ENCODE measurements around the gene NPEPPS.
"Not testable (repeated sequence)": the region's sequence is repeated elsewhere in the genome, so short reads cannot be mapped to it uniquely, and the experiment has no call there.

Gene NPEPPS

GRCh38 chr17:47560517-47561043 lies 29.7 kb downstream of the NPEPPS start:
- H3K9ac ChIP-seq; H3K4me2 ChIP-seq; H3K79me2 ChIP-seq (ENCODE audit: insufficient read depth, low read depth): not testable (repeated sequence)

DNA sequence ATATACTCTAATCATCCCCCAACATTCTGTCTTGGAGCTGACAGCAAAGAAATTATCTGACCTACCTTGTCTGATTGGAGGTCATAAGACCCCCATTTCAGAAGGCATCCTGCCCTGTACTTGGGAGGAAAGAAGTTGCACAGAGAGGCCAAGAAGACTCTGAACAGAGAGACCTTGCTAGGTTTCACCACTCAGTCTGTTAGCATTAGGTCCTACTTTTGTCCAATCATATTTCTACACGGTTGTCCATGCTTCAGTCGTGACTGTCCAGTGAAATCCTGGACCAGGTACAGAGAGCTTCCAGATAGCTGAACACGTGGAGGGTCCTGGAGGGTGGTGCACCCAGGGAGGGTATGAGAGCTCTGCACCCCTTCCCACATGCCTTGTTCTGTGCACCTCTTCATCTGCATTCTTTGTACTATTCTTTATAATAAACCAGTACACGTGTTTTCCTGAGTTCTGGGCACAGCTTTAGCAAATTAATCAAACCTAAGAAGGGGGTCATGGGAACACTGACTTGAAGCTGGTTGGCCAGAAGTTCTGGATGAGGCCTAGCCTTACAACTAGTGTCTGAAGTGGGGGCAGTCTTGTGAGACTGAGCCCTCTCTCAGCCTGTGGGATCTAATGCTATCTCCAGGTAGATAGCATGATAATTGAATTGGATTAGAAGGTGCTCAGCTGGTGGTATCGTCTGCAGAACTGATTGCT lies 30.9 kb downstream of the NPEPPS start:
- H3K36me3 ChIP-seq (ENCODE audit: insufficient read depth); H3K4me1 ChIP-seq (ENCODE audit: low read depth, poor library complexity, severe bottlenecking); H2AFZ ChIP-seq (ENCODE audit: low read depth); H3K4me2 ChIP-seq; H3K9ac ChIP-seq; H3K79me2 ChIP-seq (ENCODE audit: insufficient read depth, low read depth); H3K27me3 ChIP-seq (ENCODE audit: insufficient read depth, low read depth); H3K27ac ChIP-seq; H3K4me3 ChIP-seq (IDR thresholded peaks at IDR 0.05; ENCODE audit: insufficient read depth, low read depth, low read length); H4K20me1 ChIP-seq (ENCODE audit: insufficient read depth): not testable (repeated sequence)

More at GRCh38 chr17:47560517-47561043, 29.7 kb downstream of the NPEPPS start:
- H3K4me3 ChIP-seq (IDR thresholded peaks at IDR 0.05; ENCODE audit: insufficient read depth, low read depth, low read length); H3K4me1 ChIP-seq (ENCODE audit: low read depth, poor library complexity, severe bottlenecking); H3K27ac ChIP-seq; H3K27me3 ChIP-seq (ENCODE audit: insufficient read depth, low read depth); H4K20me1 ChIP-seq (ENCODE audit: insufficient read depth); H3K36me3 ChIP-seq (ENCODE audit: insufficient read depth); H2AFZ ChIP-seq (ENCODE audit: low read depth): not testable (repeated sequence)

DNA sequence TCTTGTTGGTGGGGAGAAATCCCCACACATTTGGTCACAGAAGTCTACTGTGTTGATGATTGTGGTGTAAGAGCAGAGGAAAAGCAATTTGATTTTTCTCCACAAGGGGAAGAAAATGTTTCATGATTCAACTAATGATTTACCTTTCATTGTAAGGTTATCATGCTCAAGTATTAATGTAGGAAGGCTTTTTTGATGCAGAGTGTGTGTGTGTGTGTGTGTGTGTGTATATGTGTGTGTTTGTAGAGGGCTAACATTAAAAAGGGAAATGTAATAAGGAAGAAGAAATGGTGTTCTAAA lies 31.4 kb downstream of the NPEPPS start:
- not testable (repeated sequence) for H3K4me2 ChIP-seq; H3K9ac ChIP-seq; H3K27ac ChIP-seq; H3K27me3 ChIP-seq (ENCODE audit: insufficient read depth, low read depth); H4K20me1 ChIP-seq (ENCODE audit: insufficient read depth); H3K36me3 ChIP-seq (ENCODE audit: insufficient read depth); H3K4me3 ChIP-seq (IDR thresholded peaks at IDR 0.05; ENCODE audit: insufficient read depth, low read depth, low read length); H3K79me2 ChIP-seq (ENCODE audit: insufficient read depth, low read depth); H2AFZ ChIP-seq (ENCODE audit: low read depth); H3K4me1 ChIP-seq (ENCODE audit: low read depth, poor library complexity, severe bottlenecking)

DNA sequence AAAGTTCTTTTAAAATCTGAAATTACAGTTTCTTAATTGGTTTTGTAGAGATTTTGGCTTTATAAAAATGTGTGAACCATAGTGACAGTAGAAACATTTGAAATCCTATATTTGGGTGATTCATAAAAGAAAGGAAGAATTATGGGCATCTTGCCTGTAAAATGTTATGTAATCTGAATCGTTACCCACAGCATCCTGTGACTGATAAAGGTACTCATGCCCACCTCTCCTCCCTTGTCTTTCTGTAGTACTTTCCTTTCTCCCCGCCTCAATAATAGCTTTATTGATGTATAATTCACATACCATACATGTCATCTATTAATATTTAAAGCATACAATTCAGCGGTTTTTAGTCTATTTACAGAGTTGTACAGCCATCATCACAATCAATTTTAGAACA lies 36.4 kb downstream of the NPEPPS start:
- not testable (repeated sequence) for H4K20me1 ChIP-seq (ENCODE audit: insufficient read depth); H3K4me1 ChIP-seq (ENCODE audit: low read depth, poor library complexity, severe bottlenecking); H3K27ac ChIP-seq; H2AFZ ChIP-seq (ENCODE audit: low read depth); H3K79me2 ChIP-seq (ENCODE audit: insufficient read depth, low read depth); H3K27me3 ChIP-seq (ENCODE audit: insufficient read depth, low read depth); H3K36me3 ChIP-seq (ENCODE audit: insufficient read depth); H3K4me2 ChIP-seq; H3K9ac ChIP-seq; H3K4me3 ChIP-seq (IDR thresholded peaks at IDR 0.05; ENCODE audit: insufficient read depth, low read depth, low read length)

GRCh38 chr17:47572561-47572960 lies 41.7 kb downstream of the NPEPPS start:
- not testable (repeated sequence) for H3K4me1 ChIP-seq (ENCODE audit: low read depth, poor library complexity, severe bottlenecking); H3K9ac ChIP-seq; H3K36me3 ChIP-seq (ENCODE audit: insufficient read depth); H3K27me3 ChIP-seq (ENCODE audit: insufficient read depth, low read depth); H2AFZ ChIP-seq (ENCODE audit: low read depth); H3K79me2 ChIP-seq (ENCODE audit: insufficient read depth, low read depth); H4K20me1 ChIP-seq (ENCODE audit: insufficient read depth); H3K4me2 ChIP-seq; H3K27ac ChIP-seq; H3K4me3 ChIP-seq (IDR thresholded peaks at IDR 0.05; ENCODE audit: insufficient read depth, low read depth, low read length)

DNA sequence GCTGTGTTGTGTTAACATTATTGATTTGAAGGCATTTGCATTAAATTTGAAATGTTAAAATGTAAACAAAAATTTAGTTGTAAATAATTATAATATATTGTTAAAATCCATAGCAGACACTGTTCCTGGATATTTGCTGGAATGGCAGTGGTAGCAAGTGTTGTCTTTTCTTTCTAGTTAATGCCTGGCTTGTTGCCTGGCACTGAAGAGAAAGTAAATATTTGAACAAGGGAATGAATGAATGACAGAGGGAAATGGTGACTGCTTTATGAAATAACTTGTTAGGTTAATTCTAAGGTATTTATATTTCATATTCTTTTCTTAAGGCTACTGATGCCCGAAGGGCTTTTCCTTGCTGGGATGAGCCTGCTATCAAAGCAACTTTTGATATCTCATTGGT lies 51.5 kb downstream of the NPEPPS start:
- H3K79me2 ChIP-seq (ENCODE audit: insufficient read depth, low read depth); H3K4me2 ChIP-seq; H3K4me1 ChIP-seq (ENCODE audit: low read depth, poor library complexity, severe bottlenecking); H2AFZ ChIP-seq (ENCODE audit: low read depth); H4K20me1 ChIP-seq (ENCODE audit: insufficient read depth); H3K27ac ChIP-seq; H3K27me3 ChIP-seq (ENCODE audit: insufficient read depth, low read depth); H3K4me3 ChIP-seq (IDR thresholded peaks at IDR 0.05; ENCODE audit: insufficient read depth, low read depth, low read length); H3K36me3 ChIP-seq (ENCODE audit: insufficient read depth); H3K9ac ChIP-seq: not testable (repeated sequence)

DNA sequence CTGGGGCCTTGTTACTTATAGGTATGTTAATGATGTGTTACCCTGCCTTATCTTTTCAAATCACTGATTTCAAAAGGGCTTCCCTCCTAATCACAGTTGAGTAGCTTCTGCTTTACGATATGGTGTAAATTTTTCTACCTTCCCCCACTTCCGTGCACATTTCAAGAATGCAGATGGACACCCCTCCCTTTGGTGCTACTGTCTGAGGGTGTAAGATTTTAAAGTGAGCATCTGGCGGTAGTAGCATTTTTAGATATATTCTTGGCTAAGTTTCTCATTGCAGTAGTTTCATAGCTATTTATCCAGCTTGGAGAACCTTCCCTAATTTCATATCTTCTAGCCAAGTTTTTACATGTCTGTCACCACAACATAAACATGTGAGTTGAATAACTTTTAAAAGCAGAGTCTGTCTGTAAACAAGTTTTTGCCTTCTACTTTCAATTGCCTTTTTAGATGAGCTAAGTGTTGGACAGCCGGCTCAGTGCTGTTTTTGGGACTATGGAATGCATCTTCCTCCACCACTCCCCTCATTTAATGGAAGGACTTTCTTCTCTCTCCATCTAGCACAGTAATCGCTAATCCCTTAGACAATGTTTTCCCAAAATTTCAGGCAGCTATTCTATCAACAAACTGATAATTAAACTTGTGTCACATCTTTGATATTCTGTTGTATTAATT lies 55.6 kb downstream of the NPEPPS start:
- not testable (repeated sequence) for H3K4me2 ChIP-seq; H3K36me3 ChIP-seq (ENCODE audit: insufficient read depth); H3K27me3 ChIP-seq (ENCODE audit: insufficient read depth, low read depth); H2AFZ ChIP-seq (ENCODE audit: low read depth); H3K27ac ChIP-seq; H4K20me1 ChIP-seq (ENCODE audit: insufficient read depth); H3K4me3 ChIP-seq (IDR thresholded peaks at IDR 0.05; ENCODE audit: insufficient read depth, low read depth, low read length); H3K9ac ChIP-seq; H3K4me1 ChIP-seq (ENCODE audit: low read depth, poor library complexity, severe bottlenecking); H3K79me2 ChIP-seq (ENCODE audit: insufficient read depth, low read depth)

DNA sequence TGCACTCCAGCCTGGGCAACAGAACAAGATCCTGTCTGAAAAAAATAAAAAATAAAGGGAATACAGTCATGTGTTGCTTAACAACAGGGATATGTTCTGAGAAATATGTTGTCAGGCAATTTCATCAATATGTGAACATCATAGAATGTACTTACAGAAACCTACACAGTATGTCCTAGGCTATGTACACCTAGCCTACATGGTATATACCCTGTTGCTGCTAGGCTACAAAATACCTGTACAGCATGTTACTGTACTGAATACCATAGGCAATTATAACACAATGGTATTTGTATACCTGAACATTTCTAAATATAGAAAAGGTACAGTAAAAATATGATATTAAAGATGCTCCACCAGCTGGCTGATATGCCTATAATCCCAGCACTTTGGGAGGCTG lies 62.6 kb downstream of the NPEPPS start:
- H3K79me2 ChIP-seq (ENCODE audit: insufficient read depth, low read depth); H3K27ac ChIP-seq; H3K4me1 ChIP-seq (ENCODE audit: low read depth, poor library complexity, severe bottlenecking); H3K4me2 ChIP-seq; H4K20me1 ChIP-seq (ENCODE audit: insufficient read depth); H2AFZ ChIP-seq (ENCODE audit: low read depth); H3K27me3 ChIP-seq (ENCODE audit: insufficient read depth, low read depth); H3K36me3 ChIP-seq (ENCODE audit: insufficient read depth); H3K9ac ChIP-seq; H3K4me3 ChIP-seq (IDR thresholded peaks at IDR 0.05; ENCODE audit: insufficient read depth, low read depth, low read length): not testable (repeated sequence)

Measured in KMS-11 (cell line).